GM08714 (cell line): Measurements from ENCODE around the gene MRPL32.

Experiments
- H3K4me3 ChIP-seq: fragments of 200-500 bp; sonication (Bioruptor generic); 2 replicates; pipeline ENCODE4 v1.5.1; 2014; ENCODE audit warnings: mild to moderate bottlenecking, low read length, inconsistent platforms
- ZNF274 ChIP-seq: IDR thresholded peaks from 2 replicates; pipeline ENCODE4 v1.6.1; 2012; ENCODE audit warnings: mild to moderate bottlenecking, low read depth, low read length

MRPL32 gene

DNA sequence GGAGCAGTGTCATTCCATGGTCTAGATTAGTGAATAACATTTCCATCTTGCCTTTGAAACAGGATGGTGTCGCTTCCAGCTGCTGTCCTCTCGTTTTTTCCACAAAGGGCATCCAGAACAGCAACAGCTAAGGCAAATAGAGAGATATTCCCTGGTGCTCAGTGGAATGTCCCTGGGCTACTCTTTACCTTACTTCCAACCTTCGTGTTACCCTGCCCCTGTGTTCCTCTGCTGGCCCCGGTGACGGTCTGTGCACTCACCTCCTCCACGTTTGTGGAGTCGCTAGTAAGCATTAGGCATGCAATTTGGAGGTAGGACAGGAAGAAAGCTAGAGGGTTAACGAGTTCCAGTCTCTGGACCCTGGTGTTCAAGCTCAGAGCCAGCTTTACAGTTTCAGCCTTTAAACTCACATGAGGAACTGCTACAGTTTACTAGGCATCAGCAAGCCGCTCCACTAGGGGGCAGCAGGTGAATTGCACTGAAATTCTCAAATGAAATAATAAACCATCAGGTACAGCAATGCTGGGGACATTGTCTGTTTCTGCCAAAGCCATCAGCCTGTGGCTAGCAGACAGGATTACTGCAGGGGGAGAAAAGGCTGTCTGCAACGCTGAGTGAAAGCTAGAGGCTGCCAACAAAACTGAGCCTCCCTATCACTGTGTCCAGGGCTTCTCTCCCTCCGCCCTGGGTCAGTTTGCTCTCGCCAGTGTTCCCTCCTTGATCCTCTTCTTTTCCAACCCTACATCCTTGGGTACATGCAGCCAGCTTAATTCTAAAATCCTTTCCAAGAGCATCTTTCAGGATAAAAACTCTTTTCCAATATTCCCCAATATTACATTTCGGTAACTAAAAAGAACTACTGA is 9.0 kb downstream of the MRPL32 start:
- no peak for TF ChIP-seq ZNF274
- no peak overlapping the region for H3K4me3 ChIP-seq

DNA sequence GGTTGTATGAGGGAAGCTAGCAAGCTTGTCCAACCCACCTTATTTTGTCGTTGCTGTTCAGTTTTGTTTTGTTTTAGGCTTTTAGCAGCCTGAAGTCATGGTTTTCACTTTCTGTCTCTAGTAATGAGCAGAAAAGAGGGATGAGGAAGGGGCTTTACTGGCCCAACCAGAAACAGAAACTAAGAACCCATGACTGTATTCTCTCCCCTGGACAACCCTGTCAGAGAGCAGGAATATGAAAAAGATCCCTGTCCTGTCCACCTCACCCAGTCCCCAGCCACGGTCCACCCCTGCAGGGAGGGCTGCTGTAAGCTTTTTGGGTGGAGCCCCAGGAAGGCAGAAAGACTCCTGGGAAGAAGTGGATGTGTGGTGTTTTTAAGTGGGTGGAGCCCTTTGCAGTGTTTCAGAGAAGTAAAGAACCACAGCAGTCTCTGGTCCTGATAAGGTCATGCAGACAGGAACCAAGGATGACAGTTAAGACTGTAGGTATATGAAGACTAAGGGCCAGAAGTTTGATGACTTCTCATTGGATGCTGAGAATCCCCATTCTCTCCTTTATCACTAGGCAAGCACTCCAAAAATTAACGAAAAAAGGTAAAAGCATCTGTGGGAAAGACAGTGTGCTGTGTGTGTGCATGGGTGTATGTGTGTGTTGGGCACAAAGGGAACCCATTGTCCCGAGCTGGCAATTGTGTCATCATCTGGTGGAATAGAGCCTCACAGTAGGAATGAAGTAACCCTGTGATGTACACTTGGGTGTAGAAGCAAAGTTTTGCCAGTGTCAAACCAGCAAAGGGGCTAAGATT is 13.8 kb downstream of the MRPL32 start:
- no peak for TF ChIP-seq ZNF274
- H3K4me3 ChIP-seq: peak overlapping the region; percentile 53; the same call in 1 of the 2 replicates

DNA sequence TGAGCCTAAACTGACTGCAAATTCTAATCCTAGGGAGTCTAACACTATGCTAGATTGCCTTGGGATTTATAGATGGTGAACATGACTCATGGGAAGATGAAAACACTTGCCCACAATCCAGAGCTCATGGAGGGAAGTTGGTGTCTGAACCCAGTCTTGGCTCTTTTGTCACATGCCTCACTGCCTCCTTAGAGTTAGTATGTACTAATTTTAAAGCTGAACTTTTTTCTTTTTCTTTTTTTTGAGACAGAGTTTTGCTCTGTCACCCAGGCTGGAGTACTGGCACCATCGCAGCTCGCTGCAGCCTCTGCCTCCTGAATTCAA is 14.4 kb downstream of the MRPL32 start:
- no peak for TF ChIP-seq ZNF274
- H3K4me3 ChIP-seq: no peak overlapping the region

DNA sequence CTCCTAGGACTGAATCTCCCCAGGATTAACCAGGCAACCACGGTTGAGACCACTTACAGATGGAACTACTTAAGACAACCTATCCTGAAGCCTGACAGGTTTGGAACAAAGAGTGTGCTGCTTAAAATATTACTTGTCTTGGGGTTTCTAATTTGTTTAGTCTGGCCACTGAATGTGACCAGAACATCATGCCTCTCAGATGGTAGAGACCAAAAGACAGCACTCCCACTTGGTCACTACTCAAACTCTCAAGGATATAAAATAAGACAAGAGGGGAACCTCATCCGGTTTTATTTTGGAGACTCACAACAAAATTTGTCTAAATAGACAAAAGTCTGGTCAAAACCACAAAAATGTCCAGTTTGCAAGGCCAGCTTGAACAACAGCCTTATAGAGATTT is 15.3 kb downstream of the MRPL32 start:
- H3K4me3 ChIP-seq: no peak overlapping the region
- TF ChIP-seq ZNF274: no peak

- no peak for TF ChIP-seq ZNF274
These were observed 18.2 kb downstream of the MRPL32 start for GRCh38 chr7:42950417-42950816.

DNA sequence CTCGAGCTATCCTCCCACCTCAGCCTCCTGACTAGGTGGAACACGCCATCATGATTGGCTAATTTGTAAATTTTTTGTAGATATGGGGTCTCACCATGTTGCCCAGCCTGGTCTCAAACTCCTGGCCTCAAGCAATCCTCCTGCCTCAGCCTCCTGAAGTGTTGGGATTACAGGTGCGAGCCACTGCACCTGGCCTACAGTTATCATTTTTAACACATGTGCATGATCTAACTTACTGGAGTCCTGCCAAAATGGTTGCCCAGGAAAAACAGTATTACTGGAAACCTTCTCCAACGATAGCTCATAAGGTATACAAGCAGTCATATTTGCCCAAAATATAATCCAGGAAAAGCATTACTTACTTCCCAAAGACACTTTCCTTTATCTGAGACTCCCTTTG is 20.2 kb downstream of the MRPL32 start:
- TF ChIP-seq ZNF274: no peak
- H3K4me3 ChIP-seq: no peak overlapping the region

More at GRCh38 chr7:42950417-42950816, 18.2 kb downstream of the MRPL32 start:
- H3K4me3 ChIP-seq: no peak overlapping the region

DNA sequence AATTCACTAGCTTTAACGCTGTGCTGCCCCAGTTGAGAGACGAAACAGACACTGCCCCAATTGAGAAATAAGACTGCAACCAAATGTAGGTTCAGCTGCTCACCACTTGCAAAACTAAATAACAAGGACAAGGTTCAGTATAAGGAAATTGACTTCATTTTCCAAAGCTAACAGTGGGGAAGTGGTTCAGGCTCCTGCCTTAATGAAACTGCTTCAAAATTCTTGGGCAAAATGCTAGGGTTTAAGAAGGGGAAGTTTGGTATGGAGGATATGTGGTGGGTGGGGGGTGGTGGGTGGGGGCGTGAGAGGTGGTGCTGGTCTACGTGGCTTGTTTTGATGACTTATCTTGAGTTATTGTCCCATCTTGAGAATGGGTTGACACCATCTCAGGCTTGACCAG is 21.8 kb downstream of the MRPL32 start:
- TF ChIP-seq ZNF274: no peak
- no peak overlapping the region for H3K4me3 ChIP-seq

DNA sequence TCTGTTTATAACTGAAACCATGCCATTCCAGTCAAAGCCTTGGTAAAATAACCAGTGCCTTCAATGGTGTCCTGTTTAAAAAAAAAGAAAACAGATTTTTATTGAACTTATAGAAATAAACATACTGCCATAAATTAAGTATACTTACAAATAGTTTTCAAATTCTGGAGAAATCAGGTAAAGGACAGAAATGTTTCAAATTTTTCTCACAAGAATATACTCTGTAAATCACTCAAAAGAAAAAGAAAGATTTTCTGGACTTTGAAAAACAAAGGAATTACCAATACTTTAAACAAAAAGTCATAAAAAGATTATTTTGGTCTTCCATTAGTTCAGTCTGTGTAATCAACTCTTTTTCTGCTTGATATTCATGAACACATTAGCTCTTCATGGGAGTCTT is 23.9 kb downstream of the MRPL32 start:
- no peak for TF ChIP-seq ZNF274

DNA sequence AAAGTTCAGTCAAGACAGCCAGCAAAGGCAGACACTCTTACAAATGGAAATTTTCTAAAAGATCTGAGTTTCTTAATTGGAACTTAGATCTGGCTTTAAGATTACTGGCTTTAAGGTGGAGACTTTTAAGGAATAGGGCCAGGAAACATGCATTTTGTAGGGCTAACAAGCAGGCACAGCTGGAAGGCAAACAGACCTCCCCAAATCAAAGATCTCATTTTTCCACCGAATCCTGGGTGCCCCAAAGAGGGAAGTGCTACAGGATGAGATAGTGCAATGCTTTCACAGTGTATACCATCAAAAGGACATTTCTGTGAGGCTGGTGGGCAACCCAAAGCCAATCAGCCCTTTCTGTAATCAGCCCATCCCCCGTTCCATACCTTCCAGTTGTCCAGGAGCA is 27.4 kb downstream of the MRPL32 start:
- no peak overlapping the region for H3K4me3 ChIP-seq
- TF ChIP-seq ZNF274: no peak

More for the DNA sequence above, 23.9 kb downstream of the MRPL32 start:
- no peak overlapping the region for H3K4me3 ChIP-seq

DNA sequence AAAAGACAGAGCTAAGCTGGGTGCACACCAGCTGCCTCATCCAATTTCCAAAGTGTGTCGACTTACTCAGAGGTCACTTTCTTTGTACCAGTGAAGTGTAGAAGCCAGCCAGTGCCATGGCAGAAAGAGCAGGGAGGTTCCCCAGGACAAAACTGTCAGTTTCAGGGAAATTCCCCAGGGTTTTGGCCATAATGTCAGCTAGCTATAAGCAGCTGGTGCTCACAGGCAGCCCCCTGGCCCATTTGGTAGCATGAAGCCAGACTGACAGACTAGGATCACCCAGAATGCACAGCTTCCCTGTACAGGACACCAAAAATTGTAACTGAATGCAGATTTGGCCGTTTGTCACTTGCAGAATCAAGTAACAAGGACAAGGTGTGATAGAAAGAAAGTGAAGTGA is 28.6 kb downstream of the MRPL32 start:
- H3K4me3 ChIP-seq: no peak overlapping the region
- no peak for TF ChIP-seq ZNF274

- TF ChIP-seq ZNF274: no peak
- H3K4me3 ChIP-seq: no peak overlapping the region
These were observed 29.0 kb downstream of the MRPL32 start for GRCh38 chr7:42961170-42961569.

- TF ChIP-seq ZNF274: no peak
- H3K4me3 ChIP-seq: no peak overlapping the region
These were observed 32.1 kb downstream of the MRPL32 start for GRCh38 chr7:42964293-42964692.

DNA sequence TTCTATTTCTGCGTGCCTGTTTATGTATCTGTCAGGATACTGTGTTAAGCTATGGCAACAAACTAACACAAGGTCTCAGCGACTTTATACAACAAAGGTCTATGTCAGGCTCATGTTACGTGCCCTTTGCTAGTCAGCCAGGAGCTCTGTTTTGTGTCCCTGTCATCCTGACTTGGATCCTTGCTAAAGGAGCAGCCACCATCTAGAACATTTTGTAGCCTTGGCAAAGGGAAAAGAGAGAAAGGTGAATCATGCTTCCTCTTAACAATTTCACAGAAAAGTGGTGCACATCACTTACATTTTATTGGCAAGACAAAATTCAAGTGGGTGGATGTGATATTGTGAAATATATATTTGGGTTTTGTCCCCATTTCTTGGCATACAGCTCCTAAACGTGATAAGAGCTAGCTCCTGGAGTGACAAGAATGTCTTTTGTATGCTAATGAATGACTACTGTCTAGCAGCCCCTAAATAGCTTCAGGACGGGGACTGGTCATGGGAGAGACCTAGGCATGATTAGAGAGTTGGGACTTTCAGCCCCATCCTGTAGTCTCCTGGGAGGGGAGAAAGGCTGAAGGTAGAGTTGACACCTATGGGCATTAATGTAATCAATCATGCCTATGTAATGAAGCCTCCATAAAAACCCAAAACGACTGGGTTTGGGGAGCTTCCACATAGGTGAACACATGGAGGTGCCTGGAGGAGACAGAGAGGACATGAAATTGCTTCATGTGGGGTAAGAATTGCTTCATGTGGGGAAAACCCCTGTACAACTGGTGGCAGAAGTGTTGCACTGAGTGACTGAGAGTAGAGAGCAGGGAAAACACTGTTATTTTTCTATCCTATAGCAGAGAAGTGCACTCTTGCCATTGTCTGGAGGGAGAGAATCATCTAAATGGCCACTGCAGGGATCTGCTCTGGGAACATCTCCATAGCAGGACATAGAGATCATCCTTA is 33.0 kb downstream of the MRPL32 start:
- no peak overlapping the region for H3K4me3 ChIP-seq
- no peak for TF ChIP-seq ZNF274

DNA sequence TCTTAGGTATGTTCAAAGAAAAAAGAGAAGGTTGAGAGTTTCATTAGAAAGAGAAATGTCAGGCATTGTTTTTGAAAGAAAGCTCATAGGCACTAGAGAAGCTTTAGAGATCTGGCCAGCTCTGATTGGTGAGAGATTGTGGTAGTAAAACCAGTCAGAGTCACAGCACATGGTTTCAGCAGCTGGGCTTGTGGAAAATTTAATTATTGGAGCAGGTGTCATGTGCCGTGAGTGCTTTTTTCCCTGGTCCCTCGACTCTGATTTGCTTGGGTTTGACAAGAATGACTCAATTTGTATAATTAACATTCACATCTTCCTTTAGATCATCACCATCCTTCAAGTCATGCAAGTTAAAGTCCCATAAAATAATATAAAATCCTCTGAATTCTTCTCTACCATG is 35.2 kb downstream of the MRPL32 start:
- no peak overlapping the region for H3K4me3 ChIP-seq
- TF ChIP-seq ZNF274: no peak
